Heart right ventricle (tissue), 16 donors: ENCODE measurements around the gene SSTR4. TPM values are rescaled to one million over a fixed set of nuclear protein-coding genes. Genes with fewer than 3 reads are reported as not detected.

Experiments used
- ATAC-seq, 8 donors: fragments of 200-7000 bp; cut with Tn5 transposase; one replicate each; pipeline ENCODE4 v1.9.1; 2020; ENCODE audit warnings: mild to moderate bottlenecking in 8 of 8, moderate library complexity in 8 of 8, moderate number of reproducible peaks in 1 of 8
- DNase-seq, 2 donors: peaks; one replicate each; pipeline ENCODE4 v3.0.0-alpha.2; 2020
- H3K27ac ChIP-seq, 10 donors: fragments of 200-600 bp; sonication (generic) in 2 of 10; one replicate each; pipeline versions ENCODE4 v1.5.0 to v1.8.0; 2020 to 2022; ENCODE audit warnings: mild to moderate bottlenecking in 3 of 10
- H3K27me3 ChIP-seq, 7 donors: fragments of 200-600 bp; one replicate each; pipeline ENCODE4 v1.8.0; 2021 to 2022; ENCODE audit warnings: mild to moderate bottlenecking in 2 of 7
- H3K36me3 ChIP-seq, 9 donors: fragments of 200-600 bp; sonication (generic) in 1 of 9; one replicate each; pipeline versions ENCODE4 v1.5.0 to v1.8.0; 2020 to 2022; ENCODE audit warnings: mild to moderate bottlenecking in 2 of 9
- H3K4me1 ChIP-seq, 9 donors: fragments of 200-600 bp; sonication (generic) in 1 of 9; one replicate each; pipeline versions ENCODE4 v1.5.0 to v1.8.0; 2020 to 2022; ENCODE audit warnings: mild to moderate bottlenecking in 4 of 9
- H3K4me3 ChIP-seq, 10 donors: fragments of 200-600 bp; sonication (generic) in 2 of 10; one replicate each; pipeline versions ENCODE4 v1.5.0 to v1.8.0; 2020 to 2022; ENCODE audit warnings: mild to moderate bottlenecking in 7 of 10, moderate library complexity in 2 of 10
- H3K9me3 ChIP-seq, 11 donors: fragments of 200-600 bp in 10 of 11; sonication (generic) in 2 of 11; one replicate each; pipeline versions ENCODE4 v1.5.0 to v1.8.0; 2013 to 2022; ENCODE audit warnings: mild to moderate bottlenecking in 2 of 11, control low read depth in 1 of 11, moderate library complexity in 1 of 11
- CTCF ChIP-seq, 9 donors: fragments of 200-600 bp; sonication (generic) in 2 of 9; IDR thresholded peaks; one replicate each; pipeline versions ENCODE4 v1.5.0 to v1.8.0; 2021 to 2022; ENCODE audit warnings: antibody characterized with exemption in 9 of 9, mild to moderate bottlenecking in 5 of 9, moderate library complexity in 1 of 9
- WGBS, 2 donors: extraction: QIAGEN DNeasy Blood & Tissue Kit; methylation state at CpG; one replicate each; pipeline ENCODE4 v1.1.7; 2013; ENCODE audit warnings: inconsistent platforms in 1 of 2; 5-methylcytosine and 5-hydroxymethylcytosine counted together
- intact Hi-C, 10 donors: fragments of 100-400 bp; cut with DNase I; formaldehyde crosslinking; loops; one replicate each; pipeline versions ENCODE4 v1.11.1 to v1.14.2; 2022
- polyA plus RNA-seq, 2 donors: library from polyadenylated mRNA; stranded (reverse); fragments of 200-250 nt; gene quantifications; one replicate each; pipeline ENCODE4 v1.2.3, GENCODE V29; 2013
- total RNA-seq, 10 donors: library from RNA; stranded (reverse); fragmentation: NEBNext Ultra II Directional in 3 of 10; extraction: Animal tissue kit (Norgen Biotek cat#: 25700) in 3 of 10; gene quantifications; one replicate each; pipeline versions ENCODE4 v1.2.1 to v1.2.4, GENCODE V29; 2021 to 2023
- donor health status: Arrhythmogenic right ventricular cardiomyopathy.
- donor health status: ischemic (EF 13 %, LVEDD 7.1; RV severe dilation, severe dysfunction).
- donor health status: healthy with polysubstance abuse.
- donor health status: DM: no; HTN: yes; CAD: no.
- donor health status: DM: no; HTN: no; CAD: no.
- donor health status: ischemic (EF 25% LVEDD 6.9; RV normal size, moderate dysfunction).
- donor health status: ischemic (EF 25% LVEDD 5.7; RV mildly dilated, moderate dysfunction).
- donor health status: healthy.
- donor health status: DM: yes; HTN: yes; CAD: no.
- donor health status: Ischemic cardiomyopathy.
- donor health status: ischemic (EF 35%, LVEDD 5.7; RV mildly dilated, moderate dysfunction).
- donor health status: nonischemic (EF 11% LVEDD 7.7; RV severe dilation, severe dysfunction).
- donor health status: DM: yes; HTN: yes; CAD: no.
- donor health status: PGD.
- donor health status: ischemic (EF 29% LVEDD 5.4; RV normal size, mild dysfunction).
- donor health status: nonischemic (EF 23%, LVEDD 6.1; RV moderate dilation, normal function).

Gene SSTR4
- total and polyA plus RNA-seq, 12 donors = not detected

- ATAC-seq = no peak
- H3K36me3 ChIP-seq = no peaks in the 10 kb centered on the region
- H3K4me1 ChIP-seq = peaks cover 0 to 25% (median 8%) of the 10 kb centered on the region in 9 donors
- 96 to 100% methylated on average over 1 of the region's 1 CpG for WGBS, 2 donors
- DNase-seq = no peak
- intact Hi-C loops = loop anchor here in 1 of 10 donors (10.0 kb wide), 1 partner anchor 267 kb away; no protein-coding TSS in a partner anchor
- no peak overlapping the region for H3K4me3 ChIP-seq
- no peaks in the 10 kb centered on the region for H3K9me3 ChIP-seq
- H3K27me3 ChIP-seq = no peaks in the 10 kb centered on the region
- no peak overlapping the region for H3K27ac ChIP-seq
- TF ChIP-seq CTCF (IDR thresholded peaks at IDR 0.05) = no peak
Measured at GRCh38 chr20:23068283-23068682, 33.2 kb downstream of the SSTR4 start.

GRCh38 chr20:23069108-23069507, 34.0 kb downstream of the SSTR4 start:
- Histone ChIP-seq H3K4me3 (no peak overlapping the region), H3K27me3 (no peaks in the 10 kb centered on the region), H3K36me3 (no peaks in the 10 kb centered on the region), H3K4me1 (peaks cover 0 to 16% (median under 1%) of the 10 kb centered on the region in 9 donors), H3K9me3 (no peaks in the 10 kb centered on the region), H3K27ac (no peak overlapping the region)
- intact Hi-C loops = loop anchor here in 1 of 10 donors (10.0 kb wide), 1 partner anchor 266 kb away; no protein-coding TSS in a partner anchor
- no peak for DNase-seq
- 92 to 97% methylated on average over 2 of the region's 2 CpGs for WGBS, 2 donors
- ATAC-seq = no peak
- no peak for TF ChIP-seq CTCF (IDR thresholded peaks at IDR 0.05)

GRCh38 chr20:23071398-23071797, 36.3 kb downstream of the SSTR4 start:
- intact Hi-C loops = loop anchor here in 1 of 10 donors (10.0 kb wide), 1 partner anchor 53 kb away; no protein-coding TSS in a partner anchor
- TF ChIP-seq CTCF (IDR thresholded peaks at IDR 0.05) = no peak
- ATAC-seq (no peak), DNase-seq (no peak)
- H3K4me1 ChIP-seq = peaks cover 0 to 16% (median 0%) of the 10 kb centered on the region in 9 donors
- no peaks in the 10 kb centered on the region for H3K27me3 ChIP-seq
- no peaks in the 10 kb centered on the region for H3K36me3 ChIP-seq
- WGBS, 2 donors = 79 to 82% methylated on average over 3 of the region's 3 CpGs
- no peak overlapping the region for H3K27ac ChIP-seq
- no peak overlapping the region for H3K4me3 ChIP-seq
- H3K9me3 ChIP-seq = no peaks in the 10 kb centered on the region

- DNase-seq (no peak), ATAC-seq (no peak)
- no peak overlapping the region for H3K4me3 ChIP-seq
- no peaks in the 10 kb centered on the region for H3K9me3 ChIP-seq
- 86% methylated on average over 4 of the region's 4 CpGs for WGBS, 2 donors
- peaks cover 0 to 20% (median 0%) of the 10 kb centered on the region in 9 donors for H3K4me1 ChIP-seq
- TF ChIP-seq CTCF (IDR thresholded peaks at IDR 0.05) = no peak
- no peak overlapping the region for H3K27ac ChIP-seq
- no peaks in the 10 kb centered on the region for H3K27me3 ChIP-seq
- no peaks in the 10 kb centered on the region for H3K36me3 ChIP-seq
- intact Hi-C loops = loop anchor here in 1 of 10 donors (10.0 kb wide), 1 partner anchor 53 kb away; no protein-coding TSS in a partner anchor
Measured at GRCh38 chr20:23071996-23072395, 36.9 kb downstream of the SSTR4 start.
